HG03354 (cell line): ENCODE results near the gene BCL3.
"Not testable (repeated sequence)": the region's sequence is repeated elsewhere in the genome, so short reads cannot be mapped to it uniquely, and the experiment has no call there.

Experiments
- ATAC-seq: cut with Tn5 transposase; IDR thresholded peaks from one replicate; pipeline ENCODE4 v1.9.1; 2021; ENCODE audit warnings: mild to moderate bottlenecking; ENCODE audit not compliant: unreplicated experiment, poor library complexity, severe bottlenecking

Gene BCL3

DNA sequence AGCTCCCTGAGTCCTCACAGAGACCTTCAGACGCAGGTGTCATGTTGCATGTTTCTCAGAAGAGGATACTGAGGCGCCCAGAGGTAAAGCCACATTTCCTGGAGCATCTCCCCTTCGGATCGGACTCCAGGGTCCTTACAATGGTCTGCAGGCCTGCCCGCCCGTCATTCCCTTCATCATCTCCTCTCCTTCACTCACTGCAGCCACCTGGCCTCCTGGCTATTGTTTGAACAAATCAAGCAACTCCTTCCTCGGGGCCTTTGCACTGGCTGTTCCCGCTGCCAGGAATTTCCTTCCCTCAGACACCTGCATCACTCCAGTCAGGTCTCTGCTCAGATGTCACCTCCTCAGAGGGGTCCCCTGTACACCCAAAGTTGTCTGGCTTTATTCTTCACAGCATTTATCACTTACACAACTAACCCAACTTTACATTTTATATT lies 29.2 kb upstream of the BCL3 start:
- no peak for ATAC-seq

DNA sequence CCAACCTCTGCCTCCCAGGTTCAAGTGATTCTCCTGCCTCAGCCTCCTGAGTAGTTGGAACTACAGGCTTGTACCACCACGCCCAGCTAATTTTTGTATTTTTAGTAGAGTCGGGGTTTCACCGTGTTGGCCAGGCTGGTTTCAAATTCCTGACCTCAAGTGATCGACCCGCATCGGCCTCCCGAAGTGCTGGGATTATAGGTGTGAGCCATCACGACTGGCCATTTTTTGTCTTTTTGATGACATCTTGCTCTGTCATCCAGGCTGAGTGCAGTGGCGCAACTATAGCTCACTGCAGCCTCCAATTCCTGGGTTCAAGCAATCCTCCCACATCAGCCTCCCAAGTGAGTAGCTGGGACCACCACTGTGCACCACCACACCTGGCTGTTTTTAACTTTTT lies 28.1 kb upstream of the BCL3 start:
- ATAC-seq: not testable (repeated sequence)

GRCh38 chr19:44720945-44721344 lies 27.6 kb upstream of the BCL3 start:
- ATAC-seq: no peak

DNA sequence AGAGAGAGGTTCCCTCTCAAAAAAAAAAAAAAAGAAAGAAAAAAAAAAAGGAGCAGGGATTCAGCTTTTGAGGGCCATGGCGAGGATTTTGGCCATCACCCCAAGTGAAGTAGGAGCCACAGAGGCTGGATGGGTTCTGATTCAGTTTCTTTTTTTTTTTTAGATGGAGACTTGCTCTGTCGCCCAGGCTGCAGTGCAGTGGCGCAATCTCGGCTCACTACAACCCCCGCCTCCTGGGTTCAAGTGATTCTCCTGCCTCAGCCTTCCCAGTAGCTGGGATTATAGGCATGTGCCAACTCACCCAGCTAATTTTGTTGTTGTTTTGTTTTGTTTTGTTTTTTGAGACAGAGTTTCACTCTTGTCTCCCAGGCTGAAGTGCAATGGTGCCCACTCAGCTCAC lies 27.1 kb upstream of the BCL3 start:
- ATAC-seq: not testable (repeated sequence)

- ATAC-seq: no peak
These were observed 26.1 kb upstream of the BCL3 start for GRCh38 chr19:44722131-44723121.

DNA sequence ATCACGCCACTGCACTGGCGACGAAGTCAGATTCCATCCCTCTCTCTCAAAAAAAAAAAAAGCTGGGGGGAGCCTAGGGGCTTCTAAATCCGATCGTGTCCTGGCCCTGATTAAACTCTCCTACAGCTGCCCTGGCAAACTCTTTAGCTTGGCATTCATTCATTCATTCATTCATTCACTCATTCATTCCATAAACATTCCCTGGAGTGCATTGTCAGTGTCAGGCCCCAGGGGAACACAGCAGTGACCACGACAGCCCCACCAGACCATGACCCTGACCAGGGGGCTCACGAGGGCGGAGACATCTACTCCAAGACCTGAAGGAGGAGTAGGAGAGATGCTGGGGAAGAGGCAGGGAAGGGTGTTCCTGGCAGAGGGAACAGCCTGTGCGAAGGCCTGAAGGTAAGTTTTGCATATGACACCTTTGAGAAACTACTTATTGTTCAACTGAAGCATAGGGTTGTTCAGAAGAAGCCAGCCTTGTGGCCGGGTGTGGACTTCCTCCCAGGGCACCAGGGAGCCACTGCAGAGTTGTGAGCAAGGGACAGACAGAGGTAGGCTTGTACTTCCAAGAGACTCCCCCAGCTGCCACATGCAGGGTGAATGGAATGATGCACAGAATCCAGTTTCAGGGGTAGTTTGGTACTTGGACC lies 25.1 kb upstream of the BCL3 start:
- peak; percentile 27 for ATAC-seq

DNA sequence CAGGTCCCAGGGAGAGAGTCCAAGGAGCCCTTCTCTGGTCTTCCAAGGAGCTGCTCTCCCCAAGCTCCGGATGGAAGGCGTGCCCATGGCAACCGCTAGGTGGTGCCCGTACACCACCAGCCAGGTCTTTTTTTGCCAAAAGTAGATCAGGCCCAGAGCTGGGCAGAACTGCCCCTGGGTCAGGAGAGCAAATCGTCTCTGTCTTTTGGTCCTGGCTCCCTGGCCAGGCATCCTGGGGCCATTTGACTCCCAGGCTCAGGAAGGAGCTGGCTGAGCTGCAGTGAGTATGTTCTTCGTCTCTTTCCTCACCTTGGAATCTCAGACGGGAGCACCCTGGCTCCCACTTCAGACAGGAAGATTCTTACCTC lies 24.6 kb upstream of the BCL3 start:
- ATAC-seq: peak; percentile 54

- ATAC-seq: no peak
These were observed 23.3 kb upstream of the BCL3 start for GRCh38 chr19:44725251-44725650.

DNA sequence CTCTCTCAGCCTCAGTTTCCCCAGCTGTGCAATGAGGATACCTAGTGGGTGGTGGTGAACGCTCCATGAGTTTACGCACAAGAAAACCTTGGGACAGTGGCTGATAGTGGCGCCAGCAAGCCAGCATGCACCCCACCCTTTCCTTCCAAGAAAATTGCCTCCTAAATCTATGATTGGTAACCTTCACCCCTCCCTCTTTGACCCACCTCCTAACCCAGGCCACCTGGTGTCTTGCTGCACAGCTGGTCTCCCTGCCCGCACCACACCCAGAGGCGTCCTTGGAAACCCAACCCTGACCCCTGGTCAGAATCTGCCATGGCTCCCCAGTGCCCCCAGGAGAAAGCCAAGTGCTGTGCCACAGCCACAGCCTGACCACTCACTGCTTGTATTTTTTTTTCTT lies 22.8 kb upstream of the BCL3 start:
- ATAC-seq: no peak

- ATAC-seq: no peak
These were observed 22.0 kb upstream of the BCL3 start for GRCh38 chr19:44726465-44726864.

- ATAC-seq: no peak
These were observed 20.3 kb upstream of the BCL3 start for GRCh38 chr19:44728178-44728577.

DNA sequence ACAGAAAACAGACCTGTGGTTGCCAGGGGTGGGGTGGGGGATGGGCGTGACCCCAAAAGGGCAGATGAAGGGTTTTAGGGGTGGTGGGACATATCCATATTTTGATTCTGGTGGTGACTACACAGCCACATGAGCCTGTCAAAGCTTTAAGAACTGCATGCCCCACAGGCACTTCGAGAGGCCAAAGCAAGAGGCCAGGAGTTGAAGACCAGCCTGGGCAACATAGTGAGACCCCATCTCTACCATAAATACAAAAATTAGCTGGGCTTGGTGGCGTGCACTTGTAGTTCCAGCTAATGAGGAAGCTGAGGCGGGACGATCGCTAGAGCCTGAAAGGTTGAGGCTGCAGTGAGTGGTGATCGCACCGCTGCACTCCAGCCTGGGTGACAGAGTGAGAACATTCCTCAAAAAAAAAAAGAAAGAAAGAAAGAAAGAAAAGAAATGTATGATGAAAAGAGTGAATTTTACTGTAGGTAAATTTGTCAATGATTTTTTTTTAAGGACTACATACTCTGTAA lies 18.9 kb upstream of the BCL3 start:
- ATAC-seq: no peak

- ATAC-seq: no peak
These were observed 17.4 kb upstream of the BCL3 start for GRCh38 chr19:44731081-44731480.

DNA sequence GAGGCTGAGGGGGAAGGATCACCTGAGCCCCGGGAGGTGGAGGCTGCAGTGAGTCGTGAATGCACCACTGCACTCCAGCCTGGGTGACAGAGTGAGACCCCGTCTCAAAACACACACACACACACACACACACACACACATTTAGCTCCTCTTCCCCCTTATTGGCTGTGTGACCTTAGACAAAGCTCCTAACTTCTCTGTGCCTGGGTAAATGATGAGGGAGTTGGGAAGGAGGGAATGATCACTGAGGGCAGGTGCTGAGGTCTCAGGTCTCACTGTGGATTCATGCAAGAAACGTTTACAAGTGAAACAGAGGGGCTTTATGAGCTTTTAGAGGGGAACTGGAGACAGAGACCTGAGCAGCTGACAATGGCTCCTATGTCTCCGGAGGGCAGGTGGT lies 16.9 kb upstream of the BCL3 start:
- ATAC-seq: no peak

- no peak for ATAC-seq
These were observed 16.1 kb upstream of the BCL3 start for GRCh38 chr19:44732235-44733014.

DNA sequence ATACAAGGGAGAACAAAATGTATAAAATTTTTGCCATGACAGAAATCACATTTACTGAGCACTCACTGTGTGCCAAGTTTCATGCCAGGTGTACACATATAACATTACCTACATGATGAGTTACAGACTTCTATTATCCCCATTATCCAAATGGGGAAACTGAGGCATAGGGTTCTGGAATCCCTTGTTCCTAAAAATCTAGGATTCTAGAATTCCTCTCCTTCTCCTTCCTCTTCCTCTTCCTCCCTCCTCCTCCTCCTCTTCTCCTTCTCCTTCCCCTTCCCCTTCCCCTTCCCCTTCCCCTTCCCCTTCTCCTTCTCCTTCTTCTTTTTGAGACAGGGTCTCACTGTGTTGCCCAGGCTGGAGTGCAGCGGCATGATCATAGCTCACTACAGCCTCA lies 14.2 kb upstream of the BCL3 start:
- no peak for ATAC-seq

GRCh38 chr19:44735011-44735410 lies 13.5 kb upstream of the BCL3 start:
- no peak for ATAC-seq

DNA sequence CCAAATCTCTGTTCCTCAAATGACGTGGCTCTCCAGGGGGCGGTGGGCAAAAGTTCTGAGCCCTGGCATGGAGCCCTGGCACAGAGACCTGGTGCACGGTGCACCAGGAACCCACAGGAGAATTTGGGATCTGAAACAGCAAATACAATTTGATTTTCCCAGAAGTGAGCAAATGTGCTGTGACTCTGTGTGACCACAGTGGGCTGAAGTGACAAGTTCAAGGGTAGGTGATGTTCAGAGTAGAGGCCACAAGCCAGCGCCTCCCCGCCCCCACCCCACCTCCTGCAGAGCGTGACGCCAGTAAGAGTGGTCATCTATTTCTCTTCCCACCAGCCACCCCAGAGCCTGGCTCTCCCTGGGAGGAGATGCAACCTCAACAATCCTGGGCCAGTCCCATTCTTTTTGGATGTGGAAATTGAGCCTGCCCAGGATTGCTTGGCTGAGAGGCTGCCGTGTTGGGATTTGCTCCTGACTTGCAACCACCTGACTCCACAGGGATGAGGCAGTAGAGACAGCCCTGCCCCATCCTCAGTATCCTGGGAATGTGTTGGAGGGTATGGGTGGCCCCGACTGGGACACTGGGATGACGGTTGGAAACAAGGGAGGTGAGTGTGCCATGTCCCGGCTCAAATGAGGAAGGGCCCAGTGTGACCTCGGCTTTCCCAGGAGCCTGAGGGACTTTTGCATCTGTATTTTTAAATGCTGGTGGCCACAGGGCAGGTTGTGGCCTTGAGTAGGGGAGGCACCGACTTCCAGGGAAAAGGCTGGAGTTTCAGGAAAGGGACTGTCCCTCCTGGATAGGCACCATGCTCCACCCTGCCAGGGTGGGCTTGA lies 11.1 kb upstream of the BCL3 start:
- no peak for ATAC-seq

DNA sequence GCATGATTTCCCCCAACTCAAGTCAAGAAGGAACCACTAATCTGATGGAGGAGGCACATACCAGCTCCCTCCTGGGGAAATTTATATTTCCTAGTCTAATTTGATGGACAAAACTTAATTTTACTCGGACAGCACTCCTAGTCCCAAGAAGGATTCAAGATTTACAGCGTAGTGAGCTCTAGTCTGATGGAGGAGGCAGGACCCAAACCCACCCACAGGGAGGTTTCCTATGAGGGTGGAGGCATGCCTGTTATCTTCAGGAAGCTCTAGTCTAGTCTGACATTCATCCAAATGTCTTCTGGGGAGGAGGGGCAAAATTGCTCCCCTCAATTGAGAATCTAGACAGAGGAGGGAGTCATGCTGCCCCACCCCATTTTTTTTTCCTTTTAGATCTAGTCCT lies 10.4 kb upstream of the BCL3 start:
- ATAC-seq: no peak
